A549 (cell line): ENCODE results near the gene CCDC102B. TPM values are rescaled to one million over a fixed set of nuclear protein-coding genes. Genes with fewer than 3 reads are reported as not detected.

Experiments used
- ATAC-seq, 2 experiments: fragments of 200-7000 bp in 1 of 2; fragments of >200 bp in 1 of 2; cut with Nextera tagmentation in 1 of 2; cut with Tn5 transposase in 1 of 2; 3 replicates each; pipeline versions ENCODE4 v1.8.0 to v1.9.1; 2018 to 2020; ENCODE audit warnings: mild to moderate bottlenecking in 1 of 2, moderate library complexity in 1 of 2
- CTCF ChIA-PET: fragments of 300-600 bp; sonication (Branson Sonifier 250); formaldehyde crosslinking; extraction: SDS; loops from one replicate; lab custom pipeline; 2021; ENCODE audit warnings: antibody characterized with exemption, inconsistent platforms; lab: Yijun Ruan, JAX
- POLR2A ChIA-PET: fragments of 350-600 bp; formaldehyde crosslinking; extraction: SDS; loops from one replicate; lab custom pipeline; 2021; ENCODE audit warnings: antibody characterized with exemption, inconsistent platforms; lab: Yijun Ruan, JAX
- DNase-seq, 2 experiments: peaks; one replicate each; pipeline versions ENCODE4 v3.0.0 to v3.0.0-alpha.2; 2011 to 2016; ENCODE audit warnings: low read depth in 1 of 2, low spot score in 1 of 2
- FAIRE-seq: peaks from 2 replicates; lab custom pipeline; 2011; peaks lifted over from hg19 to GRCh38; lab: Jason Lieb, UNC
- H3K27ac ChIP-seq, 2 experiments: fragments of >200 bp; sonication (Bioruptor Twin); formaldehyde crosslinking; 3 replicates each; pipeline ENCODE4 v1.5.1; 2016 to 2017
- H3K4me1 ChIP-seq: fragments of >200 bp; sonication (Bioruptor Twin); formaldehyde crosslinking; 3 replicates; pipeline ENCODE4 v1.6.1; 2016
- H3K4me2 ChIP-seq: fragments of >200 bp; sonication (Bioruptor Twin); formaldehyde crosslinking; 3 replicates; pipeline ENCODE4 v1.6.1; 2016
- H3K4me3 ChIP-seq: fragments of >200 bp; sonication (Bioruptor Twin); formaldehyde crosslinking; 3 replicates; pipeline ENCODE4 v1.5.1; 2016
- H3K9me3 ChIP-seq: fragments of >200 bp; sonication (Bioruptor Twin); formaldehyde crosslinking; 3 replicates; pipeline ENCODE4 v1.6.1; 2016
- ATOH8 ChIP-seq: fragments of 250-450 bp; sonication (Bioruptor Pico); IDR thresholded peaks from 2 replicates; pipeline ENCODE4 v1.5.0; 2020; ENCODE audit warnings: low read depth, mild to moderate bottlenecking, moderate library complexity
- BHLHE40 ChIP-seq: IDR thresholded peaks from 2 replicates; pipeline ENCODE4 v1.6.1; 2012; ENCODE audit warnings: low read depth, low read length, inconsistent platforms
- CBX2 ChIP-seq: fragments of 200-600 bp; sonication (generic); IDR thresholded peaks from 2 replicates; pipeline ENCODE4 v1.6.1; 2016; ENCODE audit warnings: low read depth, mild to moderate bottlenecking, borderline replicate concordance
- CEBPB ChIP-seq, 2 experiments: fragments of >200 bp in 1 of 2; sonication (Bioruptor Twin) in 1 of 2; formaldehyde crosslinking in 1 of 2; IDR thresholded peaks; 2 replicates each; pipeline ENCODE4 v1.6.1; 2012 to 2016
- CHD2 ChIP-seq: fragments of 150-350 bp; IDR thresholded peaks from 2 replicates; pipeline ENCODE4 v1.6.1; 2014; ENCODE audit warnings: low read length; ENCODE audit not compliant: partially characterized antibody
- CHD4 ChIP-seq: fragments of 200-600 bp; sonication (generic); IDR thresholded peaks from 2 replicates; pipeline ENCODE4 v1.6.1; 2016; ENCODE audit warnings: antibody characterized with exemption, mild to moderate bottlenecking, borderline replicate concordance
- EHMT2 ChIP-seq: fragments of 200-600 bp; sonication (generic); IDR thresholded peaks from 2 replicates; pipeline ENCODE4 v1.6.1; 2016; ENCODE audit warnings: antibody characterized with exemption, low read depth, mild to moderate bottlenecking, moderate library complexity
- ELK1 ChIP-seq: fragments of 150-350 bp; IDR thresholded peaks from 2 replicates; pipeline ENCODE4 v1.6.1; 2014; ENCODE audit warnings: low read depth, mild to moderate bottlenecking, low read length
- EP300 ChIP-seq, 2 experiments: fragments of >200 bp; sonication (Bioruptor Twin); formaldehyde crosslinking; IDR thresholded peaks; 2 replicates in 1 of 2; 3 replicates in 1 of 2; pipeline ENCODE4 v1.6.1; 2016 to 2017
- ESRRA ChIP-seq: fragments of 150-350 bp; IDR thresholded peaks from 2 replicates; pipeline ENCODE4 v1.6.1; 2014; ENCODE audit warnings: mild to moderate bottlenecking, low read length, borderline replicate concordance
- GATA3 ChIP-seq: IDR thresholded peaks from 2 replicates; pipeline ENCODE4 v1.6.1; 2012; ENCODE audit warnings: borderline replicate concordance
- HES2 ChIP-seq: fragments of >200 bp; sonication (Bioruptor Twin); formaldehyde crosslinking; IDR thresholded peaks from 2 replicates; pipeline ENCODE4 v1.6.1; 2016
- HEYL ChIP-seq: fragments of 250-450 bp; sonication (Bioruptor Pico); IDR thresholded peaks from 2 replicates; pipeline ENCODE4 v1.8.0; 2021; ENCODE audit warnings: mild to moderate bottlenecking, moderate library complexity
- HOXB13 ChIP-seq: fragments of 250-450 bp; sonication (Bioruptor Pico); IDR thresholded peaks from 2 replicates; pipeline ENCODE4 v1.5.0; 2020; ENCODE audit warnings: low read depth, mild to moderate bottlenecking, moderate library complexity
- JUN ChIP-seq, 2 experiments: fragments of >200 bp; sonication (Bioruptor Twin); formaldehyde crosslinking; IDR thresholded peaks; 2 replicates in 1 of 2; 3 replicates in 1 of 2; pipeline ENCODE4 v1.6.1; 2016 to 2017
- MAZ ChIP-seq: fragments of 150-350 bp; IDR thresholded peaks from 2 replicates; pipeline ENCODE4 v1.6.1; 2014; ENCODE audit warnings: antibody characterized with exemption, low read depth, low read length, borderline replicate concordance
- NR3C1 ChIP-seq: fragments of >200 bp; sonication (Bioruptor Twin); formaldehyde crosslinking; IDR thresholded peaks from 3 replicates; pipeline ENCODE4 v1.6.1; 2017
- POLR2A ChIP-seq: IDR thresholded peaks from 2 replicates; pipeline ENCODE4 v1.6.1; 2012; ENCODE audit warnings: mild to moderate bottlenecking, low read length
- POLR2AphosphoS2 ChIP-seq: conservative IDR thresholded peaks from 2 replicates; pipeline ENCODE4 v1.6.1; 2012; ENCODE audit warnings: low read length, improper control_type of control experiment, inconsistent platforms
- RCOR1 ChIP-seq: fragments of 150-350 bp; IDR thresholded peaks from 2 replicates; pipeline ENCODE4 v1.6.1; 2014; ENCODE audit warnings: antibody characterized with exemption, low read length, low read depth
- RFX5 ChIP-seq: fragments of 450-650 bp; IDR thresholded peaks from 2 replicates; pipeline ENCODE4 v1.7.1; 2014; ENCODE audit warnings: antibody characterized with exemption, mild to moderate bottlenecking, moderate library complexity
- RNF2 ChIP-seq: fragments of 200-600 bp; sonication (generic); IDR thresholded peaks from 2 replicates; pipeline ENCODE4 v1.6.1; 2016; ENCODE audit warnings: low read depth, mild to moderate bottlenecking, antibody characterized with exemption, moderate library complexity, borderline replicate concordance
- ZFP36 ChIP-seq: fragments of 450-650 bp; IDR thresholded peaks from 2 replicates; pipeline ENCODE4 v1.6.1; 2014; ENCODE audit warnings: borderline replicate concordance; ENCODE audit not compliant: partially characterized antibody
- ZNF302 ChIP-seq: fragments of 250-450 bp; sonication (Bioruptor Pico); IDR thresholded peaks from 2 replicates; pipeline ENCODE4 v1.9.0; 2021; ENCODE audit warnings: inconsistent platforms, mild to moderate bottlenecking, moderate library complexity
- ZSCAN20 ChIP-seq: fragments of 250-450 bp; sonication (Bioruptor Pico); IDR thresholded peaks from 2 replicates; pipeline ENCODE4 v1.8.0; 2022; ENCODE audit warnings: mild to moderate bottlenecking, moderate library complexity
- WGBS: methylation state at CpG from one replicate; pipeline ENCODE4 v1.1.6; 2017; ENCODE audit errors: missing lambda C conversion rate; 5-methylcytosine and 5-hydroxymethylcytosine counted together
- polyA plus RNA-seq, 4 experiments: library from polyadenylated mRNA; depleted of rRNA in 3 of 4; stranded (reverse); fragments of >200 nt; fragmentation: RNase III in 1 of 4; extraction: RNeasy Plus Mini Kit Qiagen cat#74134 plus additional on column Dnase treatment in 1 of 4; gene quantifications; 2 replicates in 3 of 4; 3 replicates in 1 of 4; pipeline ENCODE4 v1.2.3, GENCODE V29; 2011 to 2017
- TF ChIP-seq, protein P1 (sequence below): fragments of >200 bp; sonication (Bioruptor Twin); formaldehyde crosslinking; IDR thresholded peaks from 3 replicates; pipeline ENCODE4 v1.6.1; 2016
- TF ChIP-seq, protein P2 (sequence below): IDR thresholded peaks from 2 replicates; pipeline ENCODE4 v1.6.1; 2012
- TF ChIP-seq, protein P3 (sequence below): IDR thresholded peaks from 2 replicates; pipeline ENCODE4 v1.6.1; 2012

The CCDC102B gene
- polyA plus RNA-seq, 2 of the 4 experiments (the other 2 are of a cell fraction) = 1.2 to 1.6 TPM

DNA sequence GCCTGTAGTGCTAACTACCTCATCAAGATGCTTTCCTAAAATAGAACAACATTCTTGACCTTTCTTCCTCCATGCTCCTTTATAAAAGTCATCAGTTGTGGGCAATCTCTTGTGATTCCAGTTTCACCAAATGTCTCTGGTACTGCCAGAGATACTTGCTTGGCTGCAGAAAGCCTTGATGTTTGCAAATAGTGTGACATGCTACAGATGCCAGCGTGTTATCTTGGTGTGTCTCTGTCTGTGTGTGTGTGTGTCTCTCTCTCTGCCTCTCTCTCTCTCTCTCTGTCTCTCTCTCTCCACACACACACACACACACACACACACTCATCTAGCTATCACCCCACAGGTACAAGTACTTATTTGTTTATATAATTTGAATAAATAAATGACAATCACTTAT is 146.9 kb downstream of the CCDC102B start (continued):
- TF ChIP-seq GATA3 = no peak
- no peak for TF ChIP-seq POLR2AphosphoS2
- no peak for TF ChIP-seq CEBPB (IDR thresholded peaks at IDR 0.05)
- no peak for TF ChIP-seq JUN (IDR thresholded peaks at IDR 0.05)
- no peak for TF ChIP-seq CHD4
- TF ChIP-seq, all 56 proteins: peak for 0

GRCh38 chr18:68948622-68949021 is 150.7 kb downstream of the CCDC102B start:
- FAIRE-seq (no peak), DNase-seq (no peak), ATAC-seq (no peak)
- TF ChIP-seq CEBPB (IDR thresholded peaks at IDR 0.05) = no peak
- TF ChIP-seq JUN (IDR thresholded peaks at IDR 0.05) = no peak
- TF ChIP-seq, protein P1, sequence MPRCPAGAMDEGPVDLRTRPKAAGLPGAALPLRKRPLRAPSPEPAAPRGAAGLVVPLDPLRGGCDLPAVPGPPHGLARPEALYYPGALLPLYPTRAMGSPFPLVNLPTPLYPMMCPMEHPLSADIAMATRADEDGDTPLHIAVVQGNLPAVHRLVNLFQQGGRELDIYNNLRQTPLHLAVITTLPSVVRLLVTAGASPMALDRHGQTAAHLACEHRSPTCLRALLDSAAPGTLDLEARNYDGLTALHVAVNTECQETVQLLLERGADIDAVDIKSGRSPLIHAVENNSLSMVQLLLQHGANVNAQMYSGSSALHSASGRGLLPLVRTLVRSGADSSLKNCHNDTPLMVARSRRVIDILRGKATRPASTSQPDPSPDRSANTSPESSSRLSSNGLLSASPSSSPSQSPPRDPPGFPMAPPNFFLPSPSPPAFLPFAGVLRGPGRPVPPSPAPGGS = no peak
- TF ChIP-seq HES2 = no peak
- TF ChIP-seq, protein P2, sequence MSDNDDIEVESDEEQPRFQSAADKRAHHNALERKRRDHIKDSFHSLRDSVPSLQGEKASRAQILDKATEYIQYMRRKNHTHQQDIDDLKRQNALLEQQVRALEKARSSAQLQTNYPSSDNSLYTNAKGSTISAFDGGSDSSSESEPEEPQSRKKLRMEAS = no peak
- TF ChIP-seq, protein P3, sequence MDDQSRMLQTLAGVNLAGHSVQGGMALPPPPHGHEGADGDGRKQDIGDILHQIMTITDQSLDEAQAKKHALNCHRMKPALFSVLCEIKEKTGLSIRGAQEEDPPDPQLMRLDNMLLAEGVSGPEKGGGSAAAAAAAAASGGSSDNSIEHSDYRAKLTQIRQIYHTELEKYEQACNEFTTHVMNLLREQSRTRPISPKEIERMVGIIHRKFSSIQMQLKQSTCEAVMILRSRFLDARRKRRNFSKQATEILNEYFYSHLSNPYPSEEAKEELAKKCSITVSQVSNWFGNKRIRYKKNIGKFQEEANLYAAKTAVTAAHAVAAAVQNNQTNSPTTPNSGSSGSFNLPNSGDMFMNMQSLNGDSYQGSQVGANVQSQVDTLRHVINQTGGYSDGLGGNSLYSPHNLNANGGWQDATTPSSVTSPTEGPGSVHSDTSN = no peak
- TF ChIP-seq CHD2 = no peak
- no peak for TF ChIP-seq RCOR1
- no peak for TF ChIP-seq MAZ
- no peak for TF ChIP-seq ZSCAN20 (CRISPR knock-in tag)
- TF ChIP-seq ESRRA = no peak
- H3K4me2 ChIP-seq = no peak overlapping the region
- no peak overlapping the region for H3K4me3 ChIP-seq
- ChIA-PET POLR2A (no interaction called here), CTCF (no interaction called here)
- H3K9me3 ChIP-seq = no peaks in the 10 kb centered on the region
- 8% methylated on average over 4 of the region's 4 CpGs for WGBS
- H3K27ac ChIP-seq = no peak overlapping the region
- H3K4me1 ChIP-seq = no peaks in the 10 kb centered on the region

GRCh38 chr18:68954738-68955137 is 156.9 kb downstream of the CCDC102B start:
- CTCF ChIA-PET = no interaction called here
- 4% methylated on average over 2 of the region's 2 CpGs for WGBS
- POLR2A ChIA-PET = no interaction called here
- Histone ChIP-seq H3K4me3 (no peak overlapping the region), H3K27ac (no peak overlapping the region), H3K9me3 (no peaks in the 10 kb centered on the region), H3K4me1 (no peaks in the 10 kb centered on the region), H3K4me2 (no peak overlapping the region)
- no peak for TF ChIP-seq ESRRA
- ATAC-seq (no peak), DNase-seq (no peak), FAIRE-seq (no peak)

DNA sequence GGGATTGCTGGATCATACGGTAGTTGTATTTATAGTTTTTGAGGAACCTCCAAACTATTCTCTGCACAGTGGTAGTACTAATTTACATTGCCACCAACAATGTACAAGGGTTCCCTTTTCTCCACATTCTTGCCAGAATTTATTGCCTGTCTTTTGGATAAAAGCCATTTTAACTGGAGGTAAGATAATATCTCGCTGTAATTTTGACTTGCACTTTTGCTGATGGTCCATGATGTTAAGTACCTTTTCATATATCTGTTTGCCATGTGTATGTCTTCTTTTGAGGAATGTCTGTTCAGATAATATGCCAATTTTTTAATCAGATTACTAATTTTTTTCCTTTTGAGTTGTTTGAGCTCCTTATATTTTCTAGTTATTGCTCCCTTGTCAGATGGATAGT is 158.8 kb downstream of the CCDC102B start:
- ChIA-PET POLR2A (no interaction called here), CTCF (no interaction called here)
- DNase-seq (no peak), FAIRE-seq (no peak), ATAC-seq (no peak)
- Histone ChIP-seq H3K4me1 (no peaks in the 10 kb centered on the region), H3K27ac (no peak overlapping the region), H3K9me3 (no peaks in the 10 kb centered on the region), H3K4me3 (no peak overlapping the region), H3K4me2 (no peak overlapping the region)
- TF ChIP-seq ZNF302 (CRISPR knock-in tag) = no peak
- no peak for TF ChIP-seq EHMT2
- TF ChIP-seq CBX2 = no peak
- no peak for TF ChIP-seq MAZ
- TF ChIP-seq BHLHE40 = no peak
- TF ChIP-seq ATOH8 (CRISPR knock-in tag) = no peak
- no peak for TF ChIP-seq RNF2
- no peak for TF ChIP-seq HES2
- no peak for TF ChIP-seq ELK1
- no peak for TF ChIP-seq ZFP36
- no peak for TF ChIP-seq EP300 (IDR thresholded peaks at IDR 0.05)
- no peak for TF ChIP-seq POLR2A
- TF ChIP-seq HEYL (CRISPR knock-in tag) = no peak
- TF ChIP-seq RCOR1 = no peak
- no peak for TF ChIP-seq HOXB13 (CRISPR knock-in tag)
- TF ChIP-seq RFX5 = no peak
- TF ChIP-seq CEBPB (IDR thresholded peaks at IDR 0.05) = no peak
- TF ChIP-seq NR3C1 = no peak
- no peak for TF ChIP-seq ESRRA
- 48% methylated on average over 2 of the region's 2 CpGs for WGBS
